ENCODE results near the gene SMIM15. TPM values are rescaled to one million over a fixed set of nuclear protein-coding genes. Genes with fewer than 3 reads are reported as not detected.

The SMIM15 gene
- polyA plus RNA-seq, 1 of the 3 experiments (the other 2 are of a cell fraction) = 51.1 TPM

DNA sequence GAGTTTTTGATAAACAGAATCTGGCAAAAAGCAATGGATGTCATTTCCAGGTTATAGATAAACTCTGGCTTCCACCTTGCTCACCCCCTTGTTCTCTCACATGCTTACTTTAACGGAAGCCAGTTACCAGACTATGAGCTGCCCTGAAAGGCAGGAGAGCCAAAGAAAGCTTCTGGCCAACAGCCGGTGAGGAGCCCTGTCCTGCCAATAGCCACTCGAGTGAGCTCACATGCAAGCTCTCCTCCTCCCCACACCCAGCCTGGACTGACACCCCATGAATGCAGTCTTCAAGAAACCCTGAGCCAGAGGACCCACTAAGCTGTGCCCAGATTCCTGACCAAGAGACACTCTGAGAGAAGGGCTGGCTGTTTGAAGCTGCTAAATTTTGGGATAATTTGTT is 14.4 kb upstream of the SMIM15 start:
- 91% methylated on average over 3 of the region's 3 CpGs for WGBS (ENCODE audit: low lambda C conversion rate)
- Histone ChIP-seq H3K9me2 (no peaks in the 10 kb centered on the region), H3K27ac (ENCODE audit: low read depth in 2 of 2, low read length in 1 of 2) (no peak overlapping the region), H3K4me3 (ENCODE audit: low read depth in 2 of 2, low read length in 1 of 2) (no peak overlapping the region), H3F3A (replicated peaks; ENCODE audit: insufficient read depth) (no peaks in the 10 kb centered on the region), H3K79me2 (ENCODE audit: insufficient read depth) (no peaks in the 10 kb centered on the region), H3K9me3 (no peaks in the 10 kb centered on the region), H3K36me3 (replicated peaks in 1 of 2; ENCODE audit: control insufficient read depth in 1 of 2, insufficient read depth in 2 of 2, low read length in 1 of 2) (no peaks in the 10 kb centered on the region), H4K20me1 (ENCODE audit: insufficient read depth) (no peaks in the 10 kb centered on the region), H3K9ac (no peak overlapping the region), H2AFZ (ENCODE audit: low read depth) (no peak overlapping the region), H3K27me3 (ENCODE audit: insufficient read depth) (no peaks in the 10 kb centered on the region), H3K4me2 (no peak overlapping the region), H3K4me1 (ENCODE audit: control insufficient read depth in 1 of 2, insufficient read depth in 2 of 2, low read depth in 1 of 2, low read length in 1 of 2) (no peaks in the 10 kb centered on the region)
- TF ChIP-seq MXI1 (IDR thresholded peaks at IDR 0.05; ENCODE audit: low read depth, low read length) = no peak
- TF ChIP-seq EZH2phosphoT487 (IDR thresholded peaks at IDR 0.05; ENCODE audit: borderline replicate concordance, low read depth) = no peak
- TF ChIP-seq RXRA (IDR thresholded peaks at IDR 0.05; ENCODE audit: borderline replicate concordance, low read depth) = no peak
- TF ChIP-seq, protein P1, sequence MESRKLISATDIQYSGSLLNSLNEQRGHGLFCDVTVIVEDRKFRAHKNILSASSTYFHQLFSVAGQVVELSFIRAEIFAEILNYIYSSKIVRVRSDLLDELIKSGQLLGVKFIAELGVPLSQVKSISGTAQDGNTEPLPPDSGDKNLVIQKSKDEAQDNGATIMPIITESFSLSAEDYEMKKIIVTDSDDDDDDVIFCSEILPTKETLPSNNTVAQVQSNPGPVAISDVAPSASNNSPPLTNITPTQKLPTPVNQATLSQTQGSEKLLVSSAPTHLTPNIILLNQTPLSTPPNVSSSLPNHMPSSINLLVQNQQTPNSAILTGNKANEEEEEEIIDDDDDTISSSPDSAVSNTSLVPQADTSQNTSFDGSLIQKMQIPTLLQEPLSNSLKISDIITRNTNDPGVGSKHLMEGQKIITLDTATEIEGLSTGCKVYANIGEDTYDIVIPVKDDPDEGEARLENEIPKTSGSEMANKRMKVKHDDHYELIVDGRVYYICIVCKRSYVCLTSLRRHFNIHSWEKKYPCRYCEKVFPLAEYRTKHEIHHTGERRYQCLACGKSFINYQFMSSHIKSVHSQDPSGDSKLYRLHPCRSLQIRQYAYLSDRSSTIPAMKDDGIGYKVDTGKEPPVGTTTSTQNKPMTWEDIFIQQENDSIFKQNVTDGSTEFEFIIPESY (IDR thresholded peaks at IDR 0.05; ENCODE audit: borderline replicate concordance, low read depth) = no peak
- no peak for TF ChIP-seq FOXM1 (IDR thresholded peaks at IDR 0.05; ENCODE audit: low read depth)
- TF ChIP-seq GATA2 (CRISPR knock-in tag; IDR thresholded peaks at IDR 0.05) = no peak
- TF ChIP-seq NFIC (IDR thresholded peaks at IDR 0.05; ENCODE audit: borderline replicate concordance) = no peak
- no peak for TF ChIP-seq SMC3 (IDR thresholded peaks at IDR 0.05; ENCODE audit: low read depth, low read length)
- TF ChIP-seq SIN3A (IDR thresholded peaks at IDR 0.05; ENCODE audit: borderline replicate concordance, low read depth, low read length) = no peak
- TF ChIP-seq YY1 (IDR thresholded peaks at IDR 0.05; ENCODE audit: low read depth) = no peak
- TF ChIP-seq, protein P2, sequence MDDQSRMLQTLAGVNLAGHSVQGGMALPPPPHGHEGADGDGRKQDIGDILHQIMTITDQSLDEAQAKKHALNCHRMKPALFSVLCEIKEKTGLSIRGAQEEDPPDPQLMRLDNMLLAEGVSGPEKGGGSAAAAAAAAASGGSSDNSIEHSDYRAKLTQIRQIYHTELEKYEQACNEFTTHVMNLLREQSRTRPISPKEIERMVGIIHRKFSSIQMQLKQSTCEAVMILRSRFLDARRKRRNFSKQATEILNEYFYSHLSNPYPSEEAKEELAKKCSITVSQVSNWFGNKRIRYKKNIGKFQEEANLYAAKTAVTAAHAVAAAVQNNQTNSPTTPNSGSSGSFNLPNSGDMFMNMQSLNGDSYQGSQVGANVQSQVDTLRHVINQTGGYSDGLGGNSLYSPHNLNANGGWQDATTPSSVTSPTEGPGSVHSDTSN (IDR thresholded peaks at IDR 0.05) = no peak
- no peak for TF ChIP-seq GABPA (IDR thresholded peaks at IDR 0.05; ENCODE audit: low read depth)
- TF ChIP-seq ELF1 (IDR thresholded peaks at IDR 0.05) = no peak
- no peak for TF ChIP-seq MEF2A (IDR thresholded peaks at IDR 0.05; ENCODE audit: borderline replicate concordance, low read depth)
- DNase-seq = no peak
- ChIA-PET POLR2A (no interaction called here), CTCF (interaction anchor here (0.8 to 2.2 kb wide), 3 partner anchors 8 to 22 kb away, joined by 3 to 6 read pairs (median 3); no protein-coding TSS in a partner anchor)

DNA sequence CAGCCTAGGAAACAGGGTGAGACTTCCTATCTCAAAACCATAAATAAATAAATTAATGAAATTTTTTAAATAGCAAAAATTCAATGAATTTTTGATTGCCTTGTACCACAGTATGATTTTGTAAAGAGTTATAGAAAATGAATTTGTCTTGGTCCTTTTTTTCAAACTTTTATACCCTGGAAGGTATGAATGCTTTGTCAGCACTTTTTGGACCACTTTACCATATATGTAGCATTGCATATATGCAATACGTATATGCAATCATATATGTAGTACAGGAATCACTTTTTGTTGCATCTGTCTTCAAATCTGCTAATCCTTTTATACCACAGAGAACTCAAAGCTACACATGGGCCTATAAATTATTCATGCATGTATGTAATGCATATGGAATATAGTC is 9.2 kb upstream of the SMIM15 start:
- no peaks in the 10 kb centered on the region for H3K9me2 ChIP-seq
- H3K4me3 ChIP-seq (ENCODE audit: low read depth in 2 of 2, low read length in 1 of 2) = no peak overlapping the region
- no peaks in the 10 kb centered on the region for H3K79me2 ChIP-seq (ENCODE audit: insufficient read depth)
- POLR2A ChIA-PET = no interaction called here
- no peak overlapping the region for H3K9ac ChIP-seq
- CTCF ChIA-PET = no interaction called here
- no peaks in the 10 kb centered on the region; a peak in 1 of 4 replicates for H3K4me1 ChIP-seq (ENCODE audit: control insufficient read depth in 1 of 2, insufficient read depth in 2 of 2, low read depth in 1 of 2, low read length in 1 of 2)
- H3K27ac ChIP-seq (ENCODE audit: low read depth in 2 of 2, low read length in 1 of 2) = no peak overlapping the region
- H3K36me3 ChIP-seq (replicated peaks in 1 of 2; ENCODE audit: control insufficient read depth in 1 of 2, insufficient read depth in 2 of 2, low read length in 1 of 2) = no peaks in the 10 kb centered on the region
- H2AFZ ChIP-seq (ENCODE audit: low read depth) = no peak overlapping the region
- peaks cover 4% of the 10 kb centered on the region for H3F3A ChIP-seq (replicated peaks; ENCODE audit: insufficient read depth)
- H3K27me3 ChIP-seq (ENCODE audit: insufficient read depth) = no peaks in the 10 kb centered on the region
- H3K4me2 ChIP-seq = no peak overlapping the region
- no peak for DNase-seq
- H3K9me3 ChIP-seq = no peaks in the 10 kb centered on the region
- TF ChIP-seq MXI1 (IDR thresholded peaks at IDR 0.05; ENCODE audit: low read depth, low read length) (no peak), ELF1 (IDR thresholded peaks at IDR 0.05) (no peak), FOSL2 (IDR thresholded peaks at IDR 0.05; ENCODE audit: borderline replicate concordance, low read depth) (no peak), SMC3 (IDR thresholded peaks at IDR 0.05; ENCODE audit: low read depth, low read length) (no peak)
- TF ChIP-seq, protein P3, sequence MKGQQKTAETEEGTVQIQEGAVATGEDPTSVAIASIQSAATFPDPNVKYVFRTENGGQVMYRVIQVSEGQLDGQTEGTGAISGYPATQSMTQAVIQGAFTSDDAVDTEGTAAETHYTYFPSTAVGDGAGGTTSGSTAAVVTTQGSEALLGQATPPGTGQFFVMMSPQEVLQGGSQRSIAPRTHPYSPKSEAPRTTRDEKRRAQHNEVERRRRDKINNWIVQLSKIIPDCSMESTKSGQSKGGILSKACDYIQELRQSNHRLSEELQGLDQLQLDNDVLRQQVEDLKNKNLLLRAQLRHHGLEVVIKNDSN (IDR thresholded peaks at IDR 0.05; ENCODE audit: borderline replicate concordance, low read depth) = no peak
- TF ChIP-seq, protein P4, sequence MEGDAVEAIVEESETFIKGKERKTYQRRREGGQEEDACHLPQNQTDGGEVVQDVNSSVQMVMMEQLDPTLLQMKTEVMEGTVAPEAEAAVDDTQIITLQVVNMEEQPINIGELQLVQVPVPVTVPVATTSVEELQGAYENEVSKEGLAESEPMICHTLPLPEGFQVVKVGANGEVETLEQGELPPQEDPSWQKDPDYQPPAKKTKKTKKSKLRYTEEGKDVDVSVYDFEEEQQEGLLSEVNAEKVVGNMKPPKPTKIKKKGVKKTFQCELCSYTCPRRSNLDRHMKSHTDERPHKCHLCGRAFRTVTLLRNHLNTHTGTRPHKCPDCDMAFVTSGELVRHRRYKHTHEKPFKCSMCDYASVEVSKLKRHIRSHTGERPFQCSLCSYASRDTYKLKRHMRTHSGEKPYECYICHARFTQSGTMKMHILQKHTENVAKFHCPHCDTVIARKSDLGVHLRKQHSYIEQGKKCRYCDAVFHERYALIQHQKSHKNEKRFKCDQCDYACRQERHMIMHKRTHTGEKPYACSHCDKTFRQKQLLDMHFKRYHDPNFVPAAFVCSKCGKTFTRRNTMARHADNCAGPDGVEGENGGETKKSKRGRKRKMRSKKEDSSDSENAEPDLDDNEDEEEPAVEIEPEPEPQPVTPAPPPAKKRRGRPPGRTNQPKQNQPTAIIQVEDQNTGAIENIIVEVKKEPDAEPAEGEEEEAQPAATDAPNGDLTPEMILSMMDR (IDR thresholded peaks at IDR 0.05) = no peak
- WGBS (ENCODE audit: low lambda C conversion rate) = 95% methylated on average over 1 of the region's 1 CpG
- no peaks in the 10 kb centered on the region for H4K20me1 ChIP-seq (ENCODE audit: insufficient read depth)
